Measurements from ENCODE around the gene ARSG. TPM values are rescaled to one million over a fixed set of nuclear protein-coding genes. Genes with fewer than 3 reads are reported as not detected.

ARSG gene
- total and polyA plus RNA-seq, 2 of the 13 experiments (the other 11 are each of a cell fraction or from before 2014, with no cell fraction given), result 3.7 to 15.2 TPM

- TF ChIP-seq CBX2 (IDR thresholded peaks at IDR 0.05; ENCODE audit: low read depth, low read length) (no peak), CBX2 (CRISPR knock-in tag; IDR thresholded peaks at IDR 0.05; ENCODE audit: low read depth) (no peak; the same call in 1 of the 2 replicates), ZZZ3 (CRISPR knock-in tag; IDR thresholded peaks at IDR 0.05; ENCODE audit: borderline replicate concordance) (no peak), GATA4 (IDR thresholded peaks at IDR 0.05; ENCODE audit: borderline replicate concordance, low read depth) (no peak; the same call in 1 of the 2 replicates), ZMAT5 (CRISPR knock-in tag; IDR thresholded peaks at IDR 0.05; ENCODE audit: borderline replicate concordance, low read depth) (no peak), BCL6 (CRISPR knock-in tag; IDR thresholded peaks at IDR 0.05) (no peak; the same call in 1 of the 2 replicates), KLF15 (CRISPR knock-in tag; IDR thresholded peaks at IDR 0.05; ENCODE audit: borderline replicate concordance) (no peak), ZNF629 (CRISPR knock-in tag; conservative IDR thresholded peaks at IDR 0.05) (0 out of 2 replicates have a peak, but pooled peaks have one; percentile 10), ZNF354B (CRISPR knock-in tag; IDR thresholded peaks at IDR 0.05) (no peak; the same call in 1 of the 2 replicates), SMAD1 (CRISPR knock-in tag; IDR thresholded peaks at IDR 0.05; ENCODE audit: borderline replicate concordance, low read depth) (no peak), ZNF224 (CRISPR knock-in tag; IDR thresholded peaks at IDR 0.05) (no peak), NRL (CRISPR knock-in tag; IDR thresholded peaks at IDR 0.05; ENCODE audit: borderline replicate concordance) (no peak), ZNF230 (CRISPR knock-in tag; IDR thresholded peaks at IDR 0.05) (no peak), JUNB (CRISPR knock-in tag; IDR thresholded peaks at IDR 0.05; ENCODE audit: borderline replicate concordance) (no peak), PPARG (CRISPR knock-in tag; conservative IDR thresholded peaks at IDR 0.05) (peak; percentile 69; the same call in 1 of the 2 replicates), FOXM1 (CRISPR knock-in tag; IDR thresholded peaks at IDR 0.05) (no peak), HNF1B (CRISPR knock-in tag; IDR thresholded peaks at IDR 0.05) (peak; percentile 93), E2F2 (CRISPR knock-in tag; IDR thresholded peaks at IDR 0.05; ENCODE audit: borderline replicate concordance) (no peak), ZFYVE20 (CRISPR knock-in tag; IDR thresholded peaks at IDR 0.05; ENCODE audit: borderline replicate concordance, low read depth) (no peak; the same call in 1 of the 2 replicates), UBTF (CRISPR knock-in tag; IDR thresholded peaks at IDR 0.05) (no peak), GATAD2A (CRISPR knock-in tag; IDR thresholded peaks at IDR 0.05) (peak; percentile 63), FOXO4 (CRISPR knock-in tag; conservative IDR thresholded peaks at IDR 0.05) (0 out of 2 replicates have a peak, but pooled peaks have one; percentile 62), CREB1 (IDR thresholded peaks at IDR 0.05) (no peak), CREB1 (CRISPR knock-in tag; IDR thresholded peaks at IDR 0.05) (peak; percentile 26; the same call in 1 of the 2 replicates), REL (CRISPR knock-in tag; conservative IDR thresholded peaks at IDR 0.05) (no peak)
Observed at GRCh38 chr17:68377771-68378267, 86.5 kb downstream of the ARSG start (continued).
